OCI-LY3 (cell line): ENCODE results near the gene TTF2.
"Not testable (repeated sequence)": the region's sequence is repeated elsewhere in the genome, so short reads cannot be mapped to it uniquely, and the experiment has no call there.

Experiments
- H2AFZ ChIP-seq: fragments of 200-600, 300-600 bp; shearing (Covaris generic); 2 replicates; pipeline ENCODE4 v1.6.0; 2014; ENCODE audit warnings: antibody characterized with exemption, low read depth, low read length
- H3K27ac ChIP-seq: fragments of 200-600, 300-600 bp; sonication (generic); 2 replicates; pipeline ENCODE4 v1.5.1; 2014; ENCODE audit warnings: mild to moderate bottlenecking, low read length, moderate library complexity, mixed read lengths
- H3K27me3 ChIP-seq: fragments of 200-600, 300-600 bp; sonication (generic); 2 replicates; pipeline ENCODE4 v1.6.1; 2014; ENCODE audit warnings: low read depth, low read length, mixed read lengths
- H3K36me3 ChIP-seq: fragments of 200-600, 300-600 bp; sonication (generic); replicated peaks from 2 replicates; pipeline ENCODE3; 2014; ENCODE audit warnings: low read depth, low read length, mixed read lengths
- H3K4me1 ChIP-seq: fragments of 300-600, 200-600 bp; sonication (generic); 2 replicates; pipeline ENCODE4 v1.6.1; 2014; ENCODE audit warnings: low read length, mixed read lengths
- H3K4me2 ChIP-seq: fragments of 200-600, 300-600 bp; sonication (generic); 2 replicates; pipeline ENCODE4 v1.6.1; 2014; ENCODE audit warnings: low read length, mixed read lengths
- H3K4me3 ChIP-seq: fragments of 300-600, 200-600 bp; sonication (generic); 2 replicates; pipeline ENCODE4 v1.5.1; 2014; ENCODE audit warnings: antibody characterized with exemption, mild to moderate bottlenecking, low read length, moderate library complexity
- H3K79me2 ChIP-seq: fragments of 300-600, 200-600 bp; shearing (Covaris generic); 2 replicates; pipeline ENCODE4 v1.6.1; 2014; ENCODE audit warnings: mild to moderate bottlenecking, low read length, mixed read lengths
- H3K9ac ChIP-seq: fragments of 300-600, 200-600 bp; shearing (Covaris generic); 2 replicates; pipeline ENCODE4 v1.6.0; 2014; ENCODE audit warnings: mild to moderate bottlenecking, low read length, moderate library complexity
- H3K9me3 ChIP-seq: fragments of 200-600, 300-600 bp; shearing (Covaris generic); 2 replicates; pipeline ENCODE4 v1.6.1; 2014; ENCODE audit warnings: low read length, mixed read lengths; ENCODE audit not compliant: insufficient read depth
- H4K20me1 ChIP-seq: fragments of 200-600, 300-600 bp; sonication (generic); 2 replicates; pipeline ENCODE4 v1.6.1; 2016; ENCODE audit warnings: low read length, mixed read lengths; ENCODE audit not compliant: insufficient read depth
- EZH2phosphoT487 ChIP-seq: fragments of 200-600 bp; shearing (Covaris generic); IDR thresholded peaks from 2 replicates; pipeline ENCODE4 v1.6.1; 2018; ENCODE audit warnings: antibody characterized with exemption, mixed run types, low read depth
- TF ChIP-seq, protein P1 (sequence below): fragments of 200-600, 300-600 bp; sonication (generic); IDR thresholded peaks from 2 replicates; pipeline ENCODE4 v1.5.1; 2014; ENCODE audit warnings: antibody characterized with exemption, low read length, low read depth

The TTF2 gene

GRCh38 chr1:117147856-117148588, 87.9 kb downstream of the TTF2 start:
- Histone ChIP-seq H3K79me2 (no peaks in the 10 kb centered on the region), H2AFZ (no peak overlapping the region), H3K9me3 (no peaks in the 10 kb centered on the region), H3K27ac (no peak overlapping the region), H3K36me3 (no peaks in the 10 kb centered on the region), H3K4me3 (no peak overlapping the region), H3K4me1 (no peaks in the 10 kb centered on the region), H3K27me3 (peaks cover 9% of the 10 kb centered on the region; the same call in 1 of the 2 replicates), H4K20me1 (no peaks in the 10 kb centered on the region), H3K9ac (no peak overlapping the region), H3K4me2 (no peak overlapping the region)
- no peak for TF ChIP-seq EZH2phosphoT487
- TF ChIP-seq, protein P1, sequence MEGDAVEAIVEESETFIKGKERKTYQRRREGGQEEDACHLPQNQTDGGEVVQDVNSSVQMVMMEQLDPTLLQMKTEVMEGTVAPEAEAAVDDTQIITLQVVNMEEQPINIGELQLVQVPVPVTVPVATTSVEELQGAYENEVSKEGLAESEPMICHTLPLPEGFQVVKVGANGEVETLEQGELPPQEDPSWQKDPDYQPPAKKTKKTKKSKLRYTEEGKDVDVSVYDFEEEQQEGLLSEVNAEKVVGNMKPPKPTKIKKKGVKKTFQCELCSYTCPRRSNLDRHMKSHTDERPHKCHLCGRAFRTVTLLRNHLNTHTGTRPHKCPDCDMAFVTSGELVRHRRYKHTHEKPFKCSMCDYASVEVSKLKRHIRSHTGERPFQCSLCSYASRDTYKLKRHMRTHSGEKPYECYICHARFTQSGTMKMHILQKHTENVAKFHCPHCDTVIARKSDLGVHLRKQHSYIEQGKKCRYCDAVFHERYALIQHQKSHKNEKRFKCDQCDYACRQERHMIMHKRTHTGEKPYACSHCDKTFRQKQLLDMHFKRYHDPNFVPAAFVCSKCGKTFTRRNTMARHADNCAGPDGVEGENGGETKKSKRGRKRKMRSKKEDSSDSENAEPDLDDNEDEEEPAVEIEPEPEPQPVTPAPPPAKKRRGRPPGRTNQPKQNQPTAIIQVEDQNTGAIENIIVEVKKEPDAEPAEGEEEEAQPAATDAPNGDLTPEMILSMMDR, result no peak

DNA sequence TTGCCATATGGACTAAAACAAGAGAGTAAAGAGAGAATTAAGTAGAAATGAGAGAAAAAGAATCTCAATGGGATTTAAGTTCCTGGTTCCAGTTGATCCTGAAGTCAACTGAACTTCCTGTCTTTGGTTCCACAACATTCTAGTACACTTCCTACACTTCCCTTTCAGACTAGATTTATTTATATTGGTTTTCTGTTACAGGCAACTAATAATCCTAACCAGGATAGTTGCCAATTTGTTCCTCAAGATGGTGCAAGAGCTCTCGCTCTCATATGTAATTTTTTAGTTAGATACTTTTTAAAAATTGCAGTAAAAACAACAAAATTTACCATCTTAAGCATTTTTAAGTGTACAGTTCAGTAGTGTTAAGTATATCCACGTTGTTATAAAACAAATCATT, 90.2 kb downstream of the TTF2 start:
- no peaks in the 10 kb centered on the region for H3K79me2 ChIP-seq
- no peak overlapping the region for H3K27ac ChIP-seq
- no peak overlapping the region for H3K4me2 ChIP-seq
- no peak overlapping the region for H3K9ac ChIP-seq
- H3K4me3 ChIP-seq, result no peak overlapping the region
- no peaks in the 10 kb centered on the region for H3K36me3 ChIP-seq
- no peaks in the 10 kb centered on the region for H3K9me3 ChIP-seq
- H3K4me1 ChIP-seq, result no peaks in the 10 kb centered on the region
- no peak overlapping the region for H2AFZ ChIP-seq
- TF ChIP-seq, protein P1, result peak; percentile 9; the same call in 1 of the 2 replicates
- TF ChIP-seq EZH2phosphoT487, result no peak
- peaks cover 9% of the 10 kb centered on the region; the same call in 1 of the 2 replicates for H3K27me3 ChIP-seq
- no peaks in the 10 kb centered on the region for H4K20me1 ChIP-seq

DNA sequence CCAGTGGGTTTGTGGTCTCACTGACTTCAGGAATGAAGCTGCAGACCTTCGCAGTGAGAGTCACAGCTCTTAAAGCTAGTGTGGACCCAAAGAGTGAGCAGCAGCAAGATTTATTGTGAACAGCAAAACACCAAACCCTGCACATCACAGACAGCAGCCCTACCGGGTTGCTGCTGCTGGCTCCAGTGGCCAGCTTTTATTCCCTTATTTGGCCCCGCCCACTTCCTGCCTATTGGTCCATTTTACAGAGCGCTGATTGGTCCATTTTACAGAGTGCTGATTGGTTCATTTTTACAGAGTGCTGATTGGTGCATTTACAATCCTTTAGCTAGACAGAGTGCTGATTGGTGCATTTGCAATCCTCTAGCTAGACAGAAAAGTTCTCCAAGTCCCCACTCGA, 91.2 kb downstream of the TTF2 start:
- not testable (repeated sequence) for H3K36me3 ChIP-seq, H3K27ac ChIP-seq, H3K9me3 ChIP-seq, H3K27me3 ChIP-seq, H3K79me2 ChIP-seq, H4K20me1 ChIP-seq, H2AFZ ChIP-seq, H3K4me3 ChIP-seq, H3K4me2 ChIP-seq, H3K9ac ChIP-seq, H3K4me1 ChIP-seq
